Activated B cell treated with CpG ODN at 0.5 μM for 24 hours (primary cell): Measurements from ENCODE around the gene SLC25A12. TPM values are rescaled to one million over a fixed set of nuclear protein-coding genes. Genes with fewer than 3 reads are reported as not detected.
A peak's percentile ranks its signal among the peaks of the same experiment; 100 is the strongest.

Source experiments
- ATAC-seq: fragments of 200-7000 bp; cut with Tn5 transposase; one replicate; pipeline ENCODE4 v1.10.0; 2021; ENCODE audit warnings: low read depth, mild to moderate bottlenecking, moderate library complexity
- CTCF ChIA-PET: fragments of 350-600 bp; sonication (Branson Sonifier 250); formaldehyde crosslinking; loops from one replicate; lab custom pipeline; 2021; ENCODE audit warnings: antibody characterized with exemption; lab: Charles Lee
- POLR2A ChIA-PET: fragments of 350-600 bp; sonication (Branson Sonifier 250); formaldehyde crosslinking; loops from one replicate; lab custom pipeline; 2021; ENCODE audit warnings: antibody characterized with exemption; lab: Charles Lee
- DNase-seq: peaks from one replicate; pipeline ENCODE4 v3.0.0; 2022
- H3K27ac Mint-ChIP-seq: one replicate; pipeline ENCODE4 v1.8.0; 2020; ENCODE audit warnings: mixed read lengths
- H3K27me3 Mint-ChIP-seq: one replicate; pipeline ENCODE4 v1.8.0; 2021; ENCODE audit warnings: mixed read lengths
- H3K36me3 Mint-ChIP-seq: one replicate; pipeline ENCODE4 v1.8.0; 2021; ENCODE audit warnings: low read depth, mixed read lengths
- H3K4me1 Mint-ChIP-seq: one replicate; pipeline ENCODE4 v1.8.0; 2021; ENCODE audit warnings: mixed read lengths
- H3K4me3 Mint-ChIP-seq: one replicate; pipeline ENCODE4 v1.8.0; 2020; ENCODE audit warnings: mild to moderate bottlenecking, mixed read lengths
- H3K9me3 Mint-ChIP-seq: one replicate; pipeline ENCODE4 v1.8.0; 2020; ENCODE audit warnings: mixed read lengths
- intact Hi-C: fragments of 100-400 bp; cut with micrococcal nuclease; formaldehyde crosslinking; loops from one replicate; pipeline ENCODE4 v1.15.1; 2024
- total RNA-seq: library from RNA; stranded (reverse); gene quantifications from 2 replicates; pipeline ENCODE4 v1.2.3, GENCODE V29; 2022
- TF ChIP-seq, protein P1 (sequence below): fragments of 200-600 bp; IDR thresholded peaks from one replicate; pipeline ENCODE4 v1.8.0; 2022; ENCODE audit warnings: antibody characterized with exemption, mild to moderate bottlenecking

The SLC25A12 gene
- total RNA-seq, 1 donor from 2014 or later: 22.2 TPM

DNA sequence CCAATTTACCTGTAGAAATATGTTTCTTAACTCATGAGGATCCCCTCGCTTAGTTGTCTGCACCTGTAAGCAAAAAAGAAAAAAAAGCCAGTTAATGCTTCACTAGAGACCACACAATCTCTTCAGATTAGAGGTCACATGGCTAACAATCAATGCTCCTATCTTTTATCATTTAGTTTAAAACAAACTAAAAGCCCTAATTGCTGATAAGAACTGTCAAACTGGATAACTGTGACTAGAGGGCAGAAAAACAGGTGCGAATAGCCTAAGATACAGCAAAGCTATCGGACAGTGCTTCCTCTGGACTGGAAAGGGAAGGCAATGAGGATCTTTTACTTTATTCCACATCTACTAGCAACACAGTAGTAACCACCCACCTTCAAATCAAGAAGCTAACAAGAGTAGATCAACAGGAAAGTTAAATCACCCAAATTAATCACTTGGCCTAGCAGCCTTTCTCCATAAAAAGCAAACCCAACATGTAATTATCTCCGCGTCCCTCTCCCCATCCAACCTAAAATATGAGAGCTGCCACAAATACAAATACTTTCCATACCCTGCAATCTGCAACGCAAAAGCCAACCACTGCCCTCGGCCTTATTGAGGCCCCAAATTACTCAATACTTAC, 734 bp downstream of the SLC25A12 start:
- peak overlapping the region; percentile 98 for H3K4me3 Mint-ChIP-seq
- DNase-seq (no peak), ATAC-seq (no peak)
- POLR2A ChIA-PET: interaction anchor here (0.6 to 1.9 kb wide), 5 partner anchors 10 to 107 kb away, joined by 3 to 23 read pairs (median 8); partner anchors contain the start of genes HAT1 and METAP1D
- H3K27ac Mint-ChIP-seq: peak overlapping the region; percentile 85
- H3K4me1 Mint-ChIP-seq: peaks cover 25% of the 10 kb centered on the region
- intact Hi-C loops: loop anchor here (10.0 kb wide), 1 partner anchor 729 kb away; the partner anchor contains the start of gene TLK1
- no peaks in the 10 kb centered on the region for H3K27me3 Mint-ChIP-seq
- TF ChIP-seq, protein P1, sequence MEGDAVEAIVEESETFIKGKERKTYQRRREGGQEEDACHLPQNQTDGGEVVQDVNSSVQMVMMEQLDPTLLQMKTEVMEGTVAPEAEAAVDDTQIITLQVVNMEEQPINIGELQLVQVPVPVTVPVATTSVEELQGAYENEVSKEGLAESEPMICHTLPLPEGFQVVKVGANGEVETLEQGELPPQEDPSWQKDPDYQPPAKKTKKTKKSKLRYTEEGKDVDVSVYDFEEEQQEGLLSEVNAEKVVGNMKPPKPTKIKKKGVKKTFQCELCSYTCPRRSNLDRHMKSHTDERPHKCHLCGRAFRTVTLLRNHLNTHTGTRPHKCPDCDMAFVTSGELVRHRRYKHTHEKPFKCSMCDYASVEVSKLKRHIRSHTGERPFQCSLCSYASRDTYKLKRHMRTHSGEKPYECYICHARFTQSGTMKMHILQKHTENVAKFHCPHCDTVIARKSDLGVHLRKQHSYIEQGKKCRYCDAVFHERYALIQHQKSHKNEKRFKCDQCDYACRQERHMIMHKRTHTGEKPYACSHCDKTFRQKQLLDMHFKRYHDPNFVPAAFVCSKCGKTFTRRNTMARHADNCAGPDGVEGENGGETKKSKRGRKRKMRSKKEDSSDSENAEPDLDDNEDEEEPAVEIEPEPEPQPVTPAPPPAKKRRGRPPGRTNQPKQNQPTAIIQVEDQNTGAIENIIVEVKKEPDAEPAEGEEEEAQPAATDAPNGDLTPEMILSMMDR: no peak
- CTCF ChIA-PET: no interaction called here
- H3K36me3 Mint-ChIP-seq: peaks cover 23% of the 10 kb centered on the region
- H3K9me3 Mint-ChIP-seq: no peaks in the 10 kb centered on the region

DNA sequence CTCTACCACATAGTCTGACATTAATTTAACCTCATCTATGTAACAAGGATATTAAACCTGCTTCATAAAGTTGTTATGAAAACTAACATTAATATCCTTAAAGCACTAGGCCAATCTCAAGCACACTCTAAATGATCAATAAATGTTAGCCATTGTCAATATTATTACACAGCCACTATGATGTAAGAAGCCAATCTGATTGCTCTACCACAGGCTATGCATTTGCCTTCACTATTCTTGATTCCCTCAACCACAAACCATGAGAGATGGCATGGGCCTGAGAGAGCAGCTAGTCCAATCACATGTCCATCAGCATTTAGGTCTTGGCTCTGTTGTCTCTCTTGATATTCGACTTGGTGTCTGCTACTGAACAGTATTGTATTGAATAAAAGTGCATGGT, 4.2 kb downstream of the SLC25A12 start:
- TF ChIP-seq, protein P1: no peak
- CTCF ChIA-PET: no interaction called here
- Mint-ChIP-seq H3K4me3 (no peak overlapping the region), H3K27ac (no peak overlapping the region), H3K36me3 (peaks cover 25% of the 10 kb centered on the region), H3K27me3 (no peaks in the 10 kb centered on the region), H3K4me1 (peaks cover 23% of the 10 kb centered on the region), H3K9me3 (no peaks in the 10 kb centered on the region)
- intact Hi-C loops: loop anchor here (10.0 kb wide), 1 partner anchor 725 kb away; the partner anchor contains the start of gene TLK1
- no peak for DNase-seq
- POLR2A ChIA-PET: no interaction called here
- ATAC-seq: no peak

DNA sequence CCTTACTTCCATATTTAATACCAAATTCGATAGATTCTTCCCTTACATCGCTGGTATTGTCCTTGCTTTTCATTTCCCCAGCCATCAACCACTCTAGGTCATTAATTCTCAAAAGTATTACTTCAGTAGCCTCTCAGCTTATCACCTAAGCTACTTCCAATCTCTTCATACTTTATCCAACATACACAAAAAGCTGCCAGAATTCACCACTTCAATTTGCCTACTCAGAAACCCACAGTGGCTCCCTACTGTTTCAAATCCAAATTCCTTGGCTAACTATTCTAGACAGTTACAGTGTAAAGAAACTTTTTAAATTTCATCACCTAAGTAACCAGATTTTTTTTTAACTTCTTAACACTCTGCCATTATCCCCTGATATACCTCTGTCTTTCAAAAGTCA, 4.7 kb downstream of the SLC25A12 start:
- Mint-ChIP-seq H3K36me3 (peaks cover 25% of the 10 kb centered on the region), H3K9me3 (no peaks in the 10 kb centered on the region), H3K4me3 (no peak overlapping the region), H3K27ac (no peak overlapping the region), H3K27me3 (no peaks in the 10 kb centered on the region), H3K4me1 (peaks cover 19% of the 10 kb centered on the region)
- CTCF ChIA-PET: no interaction called here
- POLR2A ChIA-PET: no interaction called here
- no peak for DNase-seq
- TF ChIP-seq, protein P1: no peak
- intact Hi-C loops: no loop called here
- no peak for ATAC-seq

DNA sequence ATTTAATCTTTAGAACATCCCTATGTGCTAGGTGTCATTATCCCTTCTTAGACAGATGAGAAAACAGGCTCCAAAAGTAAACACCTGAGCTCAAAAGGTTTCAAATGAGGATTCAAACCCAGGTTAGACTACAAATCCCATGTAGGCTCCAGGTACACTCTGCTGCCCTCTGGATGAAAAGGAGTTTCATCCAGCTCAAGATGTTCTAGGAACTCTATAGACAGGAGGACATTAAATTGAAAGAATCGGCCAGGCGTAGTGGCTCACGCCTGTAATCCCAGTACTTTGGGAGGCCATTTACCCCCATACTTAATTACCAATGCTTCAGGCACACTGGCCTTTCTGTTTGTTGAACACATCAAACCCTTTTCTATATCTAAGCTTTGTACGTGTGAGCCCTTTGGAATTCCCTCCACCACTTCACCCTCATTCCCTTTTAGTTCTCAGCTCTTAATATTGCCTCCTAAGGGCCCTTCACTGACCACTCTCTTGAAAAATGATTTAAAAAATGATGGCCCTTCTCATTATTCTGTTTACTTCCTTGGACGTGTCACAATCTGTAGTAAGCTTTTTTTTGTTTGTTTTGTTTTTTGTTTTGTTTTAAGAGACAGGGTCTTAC, 10.7 kb downstream of the SLC25A12 start:
- Mint-ChIP-seq H3K27me3 (no peaks in the 10 kb centered on the region), H3K27ac (no peak overlapping the region), H3K9me3 (no peaks in the 10 kb centered on the region), H3K4me1 (peaks cover 11% of the 10 kb centered on the region), H3K36me3 (peaks cover 7% of the 10 kb centered on the region), H3K4me3 (no peak overlapping the region)
- no peak for ATAC-seq
- TF ChIP-seq, protein P1: no peak
- intact Hi-C loops: no loop called here
- POLR2A ChIA-PET: no interaction called here
- DNase-seq: no peak
- CTCF ChIA-PET: no interaction called here

DNA sequence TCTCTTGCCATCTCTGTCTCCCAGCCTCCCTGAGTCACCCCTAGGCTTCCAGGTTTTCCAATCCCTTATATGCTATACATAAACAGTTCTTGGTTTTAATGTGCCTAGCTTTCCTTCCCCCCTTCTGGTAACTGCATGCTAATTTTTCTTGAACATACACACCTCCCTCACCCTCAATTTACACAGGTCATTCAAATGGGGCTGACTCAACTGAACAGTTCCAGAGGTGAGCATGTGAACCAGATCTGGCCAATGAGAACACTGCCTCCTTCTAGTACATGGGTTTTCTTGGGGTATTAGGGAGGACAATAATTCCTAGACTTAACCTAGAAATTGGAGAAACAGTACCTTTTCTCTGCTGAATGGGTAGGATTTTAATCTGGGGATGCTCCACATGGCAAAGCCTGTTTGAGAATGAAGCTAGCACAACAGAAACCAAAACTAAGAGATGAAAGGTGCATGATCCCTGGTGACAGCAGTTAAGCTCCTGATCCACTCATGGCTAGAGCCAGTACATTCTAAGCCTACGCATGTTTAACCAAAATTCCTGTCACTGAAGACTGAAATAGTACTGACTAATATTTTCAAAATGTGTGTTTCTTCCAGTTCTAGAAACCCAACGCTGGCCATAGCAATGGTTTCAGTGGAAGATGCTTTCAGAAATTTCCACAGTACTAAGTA, 11.8 kb downstream of the SLC25A12 start:
- Mint-ChIP-seq H3K27me3 (no peaks in the 10 kb centered on the region), H3K36me3 (peaks cover 5% of the 10 kb centered on the region), H3K4me1 (peaks cover 12% of the 10 kb centered on the region), H3K9me3 (no peaks in the 10 kb centered on the region), H3K4me3 (no peak overlapping the region), H3K27ac (no peak overlapping the region)
- no peak for ATAC-seq
- DNase-seq: no peak
- POLR2A ChIA-PET: interaction anchor here (1.8 kb wide), 1 partner anchor 12 kb away, joined by 8 read pairs; the partner anchor contains the start of gene SLC25A12
- TF ChIP-seq, protein P1: no peak
- CTCF ChIA-PET: no interaction called here
- intact Hi-C loops: no loop called here
